ENCODE results near the gene NKAPD1. TPM values are rescaled to one million over a fixed set of nuclear protein-coding genes. Genes with fewer than 3 reads are reported as not detected.

NKAPD1 gene
- total and polyA plus RNA-seq, 2 of the 13 experiments (the other 11 are each of a cell fraction or from before 2014, with no cell fraction given), result 11.2 to 22.5 TPM

- TF ChIP-seq ZBTB25 (CRISPR knock-in tag; IDR thresholded peaks at IDR 0.05) (peak; percentile 80), PLSCR1 (CRISPR knock-in tag; IDR thresholded peaks at IDR 0.05; ENCODE audit: borderline replicate concordance) (no peak), GFI1 (CRISPR knock-in tag; IDR thresholded peaks at IDR 0.05; ENCODE audit: borderline replicate concordance) (no peak), ATF3 (CRISPR knock-in tag; IDR thresholded peaks at IDR 0.05) (no peak), GABPB1 (CRISPR knock-in tag; IDR thresholded peaks at IDR 0.05) (peak; percentile 96), PREB (CRISPR knock-in tag; IDR thresholded peaks at IDR 0.05) (no peak), BRCA1 (CRISPR knock-in tag; IDR thresholded peaks at IDR 0.05) (no peak), HMG20A (CRISPR knock-in tag; IDR thresholded peaks at IDR 0.05; ENCODE audit: borderline replicate concordance) (no peak), MTF2 (CRISPR knock-in tag; IDR thresholded peaks at IDR 0.05; ENCODE audit: borderline replicate concordance) (no peak), SP140L (CRISPR knock-in tag; IDR thresholded peaks at IDR 0.05; ENCODE audit: borderline replicate concordance) (0 out of 2 replicates have a peak, but pooled peaks have one; percentile 27), MXD3 (CRISPR knock-in tag; IDR thresholded peaks at IDR 0.05) (no peak), HNRNPLL (IDR thresholded peaks at IDR 0.05; ENCODE audit: low read depth, low read length, poor library complexity, severe bottlenecking) (no peak), WIZ (CRISPR knock-in tag; IDR thresholded peaks at IDR 0.05) (no peak), ATAD3A (CRISPR knock-in tag; IDR thresholded peaks at IDR 0.05) (no peak), ZFP37 (CRISPR knock-in tag; IDR thresholded peaks at IDR 0.05; ENCODE audit: borderline replicate concordance) (no peak), ZNF260 (CRISPR knock-in tag; IDR thresholded peaks at IDR 0.05; ENCODE audit: borderline replicate concordance, low read depth) (no peak), ZNF44 (CRISPR knock-in tag; IDR thresholded peaks at IDR 0.05) (peak; percentile 91; the same call in 1 of the 2 replicates), IRF1 (CRISPR knock-in tag; IDR thresholded peaks at IDR 0.05; ENCODE audit: low read depth) (no peak), ZNF567 (CRISPR knock-in tag; IDR thresholded peaks at IDR 0.05; ENCODE audit: borderline replicate concordance) (no peak), ZNF615 (CRISPR knock-in tag; IDR thresholded peaks at IDR 0.05; ENCODE audit: borderline replicate concordance) (no peak; the same call in 1 of the 2 replicates), EZH2 (conservative IDR thresholded peaks at IDR 0.05; ENCODE audit: low read depth, low read length) (no peak), ZNF460 (CRISPR knock-in tag; IDR thresholded peaks at IDR 0.05; ENCODE audit: borderline replicate concordance) (no peak), ZIK1 (CRISPR knock-in tag; IDR thresholded peaks at IDR 0.05; ENCODE audit: borderline replicate concordance, low read depth) (no peak)
These were observed at the start of gene NKAPD1, which contains the start of gene PIH1D2 (continued) for GRCh38 chr11:112073941-112074811.
